ENCODE measurements around the gene RPF1. TPM values are rescaled to one million over a fixed set of nuclear protein-coding genes. Genes with fewer than 3 reads are reported as not detected.
"Not testable (repeated sequence)": the region's sequence is repeated elsewhere in the genome, so short reads cannot be mapped to it uniquely, and the experiment has no call there.

RPF1 gene
- total and polyA plus RNA-seq, 2 donors = 38.7 to 42.2 TPM

GRCh38 chr1:84505493-84506001 lies 26.5 kb downstream of the RPF1 start:
- DNase-seq (ENCODE audit: extremely low spot score) = no peak
- H3K36me3 ChIP-seq (ENCODE audit: insufficient read depth) = peaks cover 1% of the 10 kb centered on the region

GRCh38 chr1:84506002-84506728 lies 27.1 kb downstream of the RPF1 start, which contains the start of the genes GNG5 and SPATA1:
Gene GNG5 (minus strand): TSS chr1:84506581. CDS start chr1:84506091, 490 bp downstream.
Gene SPATA1 (plus strand): TSS chr1:84506386. CDS start chr1:84516360, 9,974 bp downstream.
- Histone ChIP-seq H3K36me3 (ENCODE audit: insufficient read depth) (peaks cover 1% of the 10 kb centered on the region), H3K4me1 (ENCODE audit: insufficient read depth) (no peaks in the 10 kb centered on the region), H3K4me3 (ENCODE audit: low read depth, low read length) (peak within 1 kb of the TSS; percentile 75), H3K27ac (ENCODE audit: low read depth) (peak within 1 kb of the TSS; percentile 97)
- under 1% methylated on average over 60 of the region's 60 CpGs for WGBS
- peak; percentile 97 for DNase-seq (ENCODE audit: extremely low spot score)

More at GRCh38 chr1:84505493-84506001, 26.5 kb downstream of the RPF1 start:
- WGBS = under 1% methylated on average over 47 of the region's 47 CpGs
- Histone ChIP-seq H3K4me3 (ENCODE audit: low read depth, low read length) (peak overlapping the region; percentile 75), H3K4me1 (ENCODE audit: insufficient read depth) (no peaks in the 10 kb centered on the region), H3K27ac (ENCODE audit: low read depth) (peak overlapping the region; percentile 97)

DNA sequence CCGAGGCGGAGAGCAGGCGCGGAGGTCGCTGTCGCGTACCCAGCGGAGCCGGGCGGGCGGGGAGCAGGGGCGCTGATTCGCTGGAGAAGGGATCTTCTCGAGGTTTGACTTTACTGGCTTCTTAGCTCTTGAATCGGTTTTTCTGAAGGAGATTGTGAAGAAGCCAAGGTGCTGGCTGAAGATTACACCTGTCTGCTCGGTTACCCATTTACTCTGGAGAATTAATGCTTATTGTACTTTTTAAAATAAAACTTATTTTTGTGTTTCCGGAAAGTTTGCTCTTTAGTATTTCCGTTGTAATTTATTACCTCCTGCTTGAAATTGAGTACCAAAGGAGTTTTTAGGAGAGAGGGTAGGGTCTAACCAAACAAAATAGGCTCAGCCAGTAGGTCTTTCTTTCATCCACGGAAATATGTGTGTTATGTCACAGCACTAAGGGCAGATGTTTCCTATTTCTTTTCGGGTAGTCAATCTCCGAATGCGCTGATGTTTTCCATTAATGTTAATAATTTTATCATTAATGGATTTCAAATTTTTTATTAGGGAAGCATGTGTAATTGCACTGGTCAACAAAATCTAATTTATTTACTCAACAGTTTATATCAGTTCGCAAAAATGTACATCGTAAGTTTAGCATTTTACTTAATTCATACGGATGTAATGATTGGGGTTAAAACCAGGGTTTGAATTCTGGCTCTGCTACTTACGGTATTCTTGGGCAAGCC lies 27.8 kb downstream of the RPF1 start:
- no peak for DNase-seq (ENCODE audit: extremely low spot score)
- 13% methylated on average over 26 of the region's 26 CpGs for whole genome bisulfite sequencing

DNA sequence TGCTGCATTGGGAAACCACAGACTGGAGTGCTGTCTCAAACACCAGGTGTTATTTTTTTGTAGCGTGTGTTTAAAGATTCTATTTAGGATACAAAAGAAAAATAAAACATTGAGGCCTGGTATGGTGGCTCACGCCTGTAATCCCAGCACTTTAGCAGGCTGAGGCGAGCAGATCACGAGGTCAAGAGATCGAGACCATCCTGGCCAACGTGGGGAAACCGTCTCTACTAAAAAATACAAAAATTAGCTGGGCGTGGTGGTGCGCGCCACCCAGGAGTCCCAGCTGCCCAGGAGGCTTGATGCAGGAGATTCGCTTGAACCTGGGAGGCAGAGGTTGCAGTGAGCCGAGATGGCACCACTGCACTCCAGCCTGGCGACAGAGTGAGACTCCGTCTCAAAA lies 28.8 kb downstream of the RPF1 start:
- not testable (repeated sequence) for DNase-seq (ENCODE audit: extremely low spot score); H3K4me3 ChIP-seq (ENCODE audit: low read depth, low read length)

More for the DNA sequence above, 27.8 kb downstream of the RPF1 start:
- H3K36me3 ChIP-seq (ENCODE audit: insufficient read depth) = no peaks in the 10 kb centered on the region
- H3K4me3 ChIP-seq (ENCODE audit: low read depth, low read length) = peak overlapping the region; percentile 75
- H3K4me1 ChIP-seq (ENCODE audit: insufficient read depth) = no peaks in the 10 kb centered on the region
- peak overlapping the region; percentile 96 for H3K27ac ChIP-seq (ENCODE audit: low read depth)

DNA sequence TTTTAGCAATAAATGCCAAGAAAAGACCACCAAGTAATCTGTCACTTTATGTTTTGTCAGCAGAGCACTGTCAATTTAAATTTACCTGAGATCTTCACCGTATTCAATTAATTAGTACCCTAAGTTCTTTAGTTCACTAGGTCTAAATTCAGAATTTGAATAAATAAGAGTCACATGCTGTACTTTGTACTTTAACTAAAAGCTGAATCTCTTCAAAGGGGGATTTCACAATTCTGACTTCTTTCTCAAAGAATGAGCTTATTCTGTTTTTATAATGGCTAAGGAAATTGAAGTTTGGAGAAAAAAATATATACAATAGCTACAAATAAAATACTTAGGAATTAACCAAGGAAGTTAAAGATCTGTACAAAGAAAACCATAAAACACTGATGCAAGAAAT lies 29.4 kb downstream of the RPF1 start:
- Histone ChIP-seq H3K4me3 (ENCODE audit: low read depth, low read length) (no peak overlapping the region), H3K27ac (ENCODE audit: low read depth) (peak overlapping the region; percentile 50), H3K4me1 (ENCODE audit: insufficient read depth) (no peaks in the 10 kb centered on the region), H3K36me3 (ENCODE audit: insufficient read depth) (no peaks in the 10 kb centered on the region)
- DNase-seq (ENCODE audit: extremely low spot score) = no peak
- WGBS = 98% methylated on average over 1 of the region's 1 CpG

More for the DNA sequence above, 28.8 kb downstream of the RPF1 start:
- not testable (repeated sequence) for H3K36me3 ChIP-seq (ENCODE audit: insufficient read depth); H3K4me1 ChIP-seq (ENCODE audit: insufficient read depth); H3K27ac ChIP-seq (ENCODE audit: low read depth)
- WGBS = 96% methylated on average over 14 of the region's 14 CpGs

GRCh38 chr1:84509029-84509428 lies 30.0 kb downstream of the RPF1 start:
- H3K27ac ChIP-seq (ENCODE audit: low read depth) = no peak overlapping the region
- no peak for DNase-seq (ENCODE audit: extremely low spot score)
- H3K4me1 ChIP-seq (ENCODE audit: insufficient read depth) = no peaks in the 10 kb centered on the region
- no peaks in the 10 kb centered on the region for H3K36me3 ChIP-seq (ENCODE audit: insufficient read depth)
- H3K4me3 ChIP-seq (ENCODE audit: low read depth, low read length) = no peak overlapping the region
- 97% methylated on average over 4 of the region's 4 CpGs for WGBS

- Histone ChIP-seq H3K27ac (ENCODE audit: low read depth) (no peak overlapping the region), H3K36me3 (ENCODE audit: insufficient read depth) (no peaks in the 10 kb centered on the region), H3K4me3 (ENCODE audit: low read depth, low read length) (no peak overlapping the region), H3K4me1 (ENCODE audit: insufficient read depth) (no peaks in the 10 kb centered on the region)
- 97% methylated on average over 2 of the region's 2 CpGs for WGBS
- no peak for DNase-seq (ENCODE audit: extremely low spot score)
Measured at GRCh38 chr1:84510165-84510564, 31.1 kb downstream of the RPF1 start.

DNA sequence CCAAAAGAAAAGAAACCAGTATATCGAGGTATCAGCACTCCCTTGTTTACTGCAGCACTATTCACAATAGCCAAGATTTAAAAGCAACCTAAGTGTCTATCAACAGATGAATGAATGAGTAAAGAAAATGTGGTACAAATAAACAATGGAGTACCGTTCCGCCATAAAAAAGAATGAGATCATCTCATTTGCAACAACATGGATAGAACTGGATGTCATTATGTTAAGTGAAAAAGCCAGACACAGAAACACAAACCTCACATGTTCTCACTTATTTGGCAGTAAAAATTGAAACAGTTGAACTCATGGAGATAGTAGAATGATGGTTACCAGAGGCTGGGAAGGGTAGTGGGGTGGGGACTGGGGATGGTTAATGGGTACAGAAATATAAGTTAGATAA lies 31.6 kb downstream of the RPF1 start:
- H3K27ac ChIP-seq (ENCODE audit: low read depth) = no peak overlapping the region
- H3K4me3 ChIP-seq (ENCODE audit: low read depth, low read length) = no peak overlapping the region
- no peaks in the 10 kb centered on the region for H3K4me1 ChIP-seq (ENCODE audit: insufficient read depth)
- DNase-seq (ENCODE audit: extremely low spot score) = no peak
- no peaks in the 10 kb centered on the region for H3K36me3 ChIP-seq (ENCODE audit: insufficient read depth)
- WGBS = 84% methylated on average over 3 of the region's 3 CpGs

- H3K36me3 ChIP-seq (ENCODE audit: insufficient read depth) = no peaks in the 10 kb centered on the region
- H3K4me1 ChIP-seq (ENCODE audit: insufficient read depth) = no peaks in the 10 kb centered on the region
- no peak overlapping the region for H3K4me3 ChIP-seq (ENCODE audit: low read depth, low read length)
- H3K27ac ChIP-seq (ENCODE audit: low read depth) = no peak overlapping the region
- no peak for DNase-seq (ENCODE audit: extremely low spot score)
Measured at GRCh38 chr1:84524590-84524989, 45.5 kb downstream of the RPF1 start.

GRCh38 chr1:84525779-84526178 lies 46.7 kb downstream of the RPF1 start:
- no peak for DNase-seq (ENCODE audit: extremely low spot score)
- 88% methylated on average over 1 of the region's 1 CpG for WGBS
- Histone ChIP-seq H3K36me3 (ENCODE audit: insufficient read depth) (no peaks in the 10 kb centered on the region), H3K4me3 (ENCODE audit: low read depth, low read length) (no peak overlapping the region), H3K4me1 (ENCODE audit: insufficient read depth) (no peaks in the 10 kb centered on the region), H3K27ac (ENCODE audit: low read depth) (no peak overlapping the region)

DNA sequence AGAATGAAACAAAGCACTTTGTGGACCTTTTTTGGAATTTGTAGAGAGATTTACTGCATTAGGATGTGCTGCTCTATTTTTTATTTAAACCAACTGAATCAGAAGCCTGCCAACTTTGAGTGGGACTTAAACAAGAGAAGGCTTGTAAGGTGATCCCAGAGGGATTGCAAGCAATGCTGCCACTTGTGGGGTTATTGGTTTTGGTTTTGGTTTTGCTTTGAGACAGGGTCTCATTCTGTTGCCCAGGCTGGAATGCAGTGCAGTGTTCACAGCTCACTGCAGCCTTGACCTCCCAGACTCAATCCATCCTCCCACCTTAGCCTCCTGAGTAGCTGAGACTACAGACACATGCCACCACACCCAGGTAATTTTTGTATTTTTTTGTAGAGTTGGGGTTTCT lies 59.5 kb downstream of the RPF1 start:
- no peak overlapping the region for H3K4me3 ChIP-seq (ENCODE audit: low read depth, low read length)
- no peaks in the 10 kb centered on the region for H3K36me3 ChIP-seq (ENCODE audit: insufficient read depth)
- DNase-seq (ENCODE audit: extremely low spot score) = no peak
- H3K4me1 ChIP-seq (ENCODE audit: insufficient read depth) = no peaks in the 10 kb centered on the region
- no peak overlapping the region for H3K27ac ChIP-seq (ENCODE audit: low read depth)

DNA sequence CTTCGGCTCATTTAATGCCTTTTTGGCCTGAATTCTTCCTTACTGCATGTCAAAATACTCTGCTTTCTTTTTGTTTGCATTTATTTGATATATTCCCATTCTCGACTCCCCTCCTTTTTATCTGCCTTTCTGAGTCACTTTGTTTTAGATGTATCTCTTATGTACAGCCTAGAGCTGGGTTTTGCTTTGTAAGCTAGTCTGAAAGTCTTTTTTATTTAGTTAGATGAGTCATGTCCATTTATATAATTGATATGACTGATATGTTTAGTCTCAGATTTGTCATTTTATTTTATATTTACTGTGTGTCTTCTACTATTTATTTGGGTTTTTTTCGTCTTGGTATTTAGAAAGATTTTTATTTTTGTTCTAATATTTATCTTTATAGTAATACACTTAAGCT lies 60.9 kb downstream of the RPF1 start:
- DNase-seq (ENCODE audit: extremely low spot score) = no peak
- 58% methylated on average over 3 of the region's 3 CpGs for WGBS
- H3K36me3 ChIP-seq (ENCODE audit: insufficient read depth) = no peaks in the 10 kb centered on the region
- no peak overlapping the region for H3K27ac ChIP-seq (ENCODE audit: low read depth)
- no peaks in the 10 kb centered on the region for H3K4me1 ChIP-seq (ENCODE audit: insufficient read depth)
- no peak overlapping the region for H3K4me3 ChIP-seq (ENCODE audit: low read depth, low read length)

GRCh38 chr1:84540759-84541158 lies 61.7 kb downstream of the RPF1 start:
- H3K4me1 ChIP-seq (ENCODE audit: insufficient read depth) = no peaks in the 10 kb centered on the region
- no peak overlapping the region for H3K4me3 ChIP-seq (ENCODE audit: low read depth, low read length)
- H3K36me3 ChIP-seq (ENCODE audit: insufficient read depth) = no peaks in the 10 kb centered on the region
- no peak for DNase-seq (ENCODE audit: extremely low spot score)
- no peak overlapping the region for H3K27ac ChIP-seq (ENCODE audit: low read depth)
- 19% methylated on average over 1 of the region's 1 CpG for WGBS

DNA sequence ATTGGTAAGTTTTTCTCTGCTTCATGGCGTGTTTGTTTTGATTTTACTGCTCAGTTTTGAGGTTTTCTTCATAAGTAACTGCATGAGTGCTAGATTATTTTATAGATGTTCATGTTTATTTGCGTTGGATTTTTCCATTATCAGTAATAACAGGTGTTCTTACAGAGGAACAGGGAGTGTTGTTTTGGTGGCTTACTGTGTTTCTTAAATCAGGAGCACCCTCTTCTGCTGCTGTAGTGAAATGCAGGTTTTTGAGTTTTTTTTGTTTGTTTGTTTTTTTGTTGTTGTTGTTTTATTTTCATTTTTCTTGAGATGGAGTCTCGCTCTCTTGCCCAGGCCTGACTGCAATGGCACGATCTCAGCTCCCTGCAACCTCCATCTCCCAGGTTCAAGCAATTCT lies 62.6 kb downstream of the RPF1 start:
- no peaks in the 10 kb centered on the region for H3K36me3 ChIP-seq (ENCODE audit: insufficient read depth)
- H3K4me3 ChIP-seq (ENCODE audit: low read depth, low read length) = no peak overlapping the region
- WGBS = 89% methylated on average over 4 of the region's 4 CpGs
- no peaks in the 10 kb centered on the region for H3K4me1 ChIP-seq (ENCODE audit: insufficient read depth)
- DNase-seq (ENCODE audit: extremely low spot score) = no peak
- H3K27ac ChIP-seq (ENCODE audit: low read depth) = no peak overlapping the region

Measured in urinary bladder (tissue), 4 donors.